Mammary epithelial cell (primary cell): ENCODE results near the gene ACSS1.

ENCODE experiments used
- EZH2 ChIP-seq: IDR thresholded peaks from 2 replicates; pipeline ENCODE4 v1.6.1; 2012; ENCODE audit warnings: low read length, inconsistent platforms, borderline replicate concordance
- TF ChIP-seq, protein P1 (sequence below), 2 donors: IDR thresholded peaks in 1 of 2; conservative IDR thresholded peaks in 1 of 2; 2 replicates each; pipeline ENCODE4 v1.5.1; 2011 to 2012; ENCODE audit warnings: inconsistent platforms in 2 of 2, low read length in 2 of 2, mild to moderate bottlenecking in 2 of 2, control low read depth in 1 of 2, low read depth in 1 of 2; ENCODE audit not compliant: insufficient read depth in 1 of 2; ENCODE audit errors: extremely low read depth in 1 of 2

GRCh38 chr20:24969186-24970029 is 88.5 kb downstream of the ACSS1 start:
- TF ChIP-seq, protein P1, sequence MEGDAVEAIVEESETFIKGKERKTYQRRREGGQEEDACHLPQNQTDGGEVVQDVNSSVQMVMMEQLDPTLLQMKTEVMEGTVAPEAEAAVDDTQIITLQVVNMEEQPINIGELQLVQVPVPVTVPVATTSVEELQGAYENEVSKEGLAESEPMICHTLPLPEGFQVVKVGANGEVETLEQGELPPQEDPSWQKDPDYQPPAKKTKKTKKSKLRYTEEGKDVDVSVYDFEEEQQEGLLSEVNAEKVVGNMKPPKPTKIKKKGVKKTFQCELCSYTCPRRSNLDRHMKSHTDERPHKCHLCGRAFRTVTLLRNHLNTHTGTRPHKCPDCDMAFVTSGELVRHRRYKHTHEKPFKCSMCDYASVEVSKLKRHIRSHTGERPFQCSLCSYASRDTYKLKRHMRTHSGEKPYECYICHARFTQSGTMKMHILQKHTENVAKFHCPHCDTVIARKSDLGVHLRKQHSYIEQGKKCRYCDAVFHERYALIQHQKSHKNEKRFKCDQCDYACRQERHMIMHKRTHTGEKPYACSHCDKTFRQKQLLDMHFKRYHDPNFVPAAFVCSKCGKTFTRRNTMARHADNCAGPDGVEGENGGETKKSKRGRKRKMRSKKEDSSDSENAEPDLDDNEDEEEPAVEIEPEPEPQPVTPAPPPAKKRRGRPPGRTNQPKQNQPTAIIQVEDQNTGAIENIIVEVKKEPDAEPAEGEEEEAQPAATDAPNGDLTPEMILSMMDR (conservative IDR thresholded peaks at IDR 0.05 in 1 of 2, IDR thresholded peaks at IDR 0.05 in 1 of 2; ENCODE audit: extremely low read depth in 1 of 2, insufficient read depth in 1 of 2, low read depth in 1 of 2, low read length in 2 of 2) = no peak
- TF ChIP-seq EZH2 = no peak
